K562 (cell line): Measurements from ENCODE around the gene HOTAIR. TPM values are rescaled to one million over a fixed set of nuclear protein-coding genes. Genes with fewer than 3 reads are reported as not detected.
A peak's percentile ranks its signal among the peaks of the same experiment; 100 is the strongest.

Experiments
- ATAC-seq: fragments of 200-7000 bp; cut with Tn5 transposase; 3 replicates; pipeline ENCODE4 v1.9.1; 2020; ENCODE audit warnings: moderate library complexity
- BruUV-seq: library from RNA; stranded (reverse); fragments of 400-500 nt; replicated peaks from 2 replicates; lab custom pipeline; 2021; lab: Mats Ljungman, UMichigan
- CTCF ChIA-PET: fragments of 300-600 bp; formaldehyde crosslinking; extraction: SDS; loops from one replicate; lab custom pipeline; 2021; ENCODE audit warnings: low intra/inter-chr PET ratio; lab: Yijun Ruan, JAX
- POLR2A ChIA-PET: fragments of 300-600, 350-650 bp; sonication (Branson Sonifier 250); formaldehyde crosslinking; extraction: SDS; loops from one replicate; lab custom pipeline; 2021; ENCODE audit warnings: antibody characterized with exemption, inconsistent platforms; lab: Yijun Ruan, JAX
- DNase-seq, 4 experiments: peaks; one replicate each; pipeline versions ENCODE4 v3.0.0 to v3.0.0-alpha.2; 2011 to 2018; ENCODE audit warnings: low spot score in 3 of 4, mixed read lengths in 3 of 4; ENCODE audit errors: extremely low read depth in 1 of 4
- FAIRE-seq: peaks from 2 replicates; lab custom pipeline; 2011; peaks lifted over from hg19 to GRCh38; lab: Jason Lieb, UNC
- H2AFZ ChIP-seq: 2 replicates; pipeline ENCODE4 v1.6.0; 2011; ENCODE audit warnings: low read depth, low read length, control low read depth, inconsistent platforms
- H3K27ac ChIP-seq: fragments of 200-600 bp; 3 replicates; pipeline ENCODE4 v1.8.0; 2011; ENCODE audit warnings: low read depth, mild to moderate bottlenecking, control low read depth, inconsistent platforms, low read length, moderate library complexity, mixed read lengths; ENCODE audit errors: extremely low read depth
- H3K27me3 ChIP-seq, 2 experiments: fragments of 300-600 bp in 1 of 2; 2 replicates in 1 of 2; 3 replicates in 1 of 2; pipeline versions ENCODE4 v1.6.0 to v1.8.0; 2011; ENCODE audit warnings: inconsistent platforms in 2 of 2, low read length in 2 of 2, mild to moderate bottlenecking in 1 of 2, mixed read lengths in 1 of 2, moderate library complexity in 1 of 2; ENCODE audit not compliant: control insufficient read depth in 2 of 2, insufficient read depth in 2 of 2
- H3K36me3 ChIP-seq: fragments of 300-600 bp; 3 replicates; pipeline ENCODE4 v1.8.0; 2011; ENCODE audit warnings: mild to moderate bottlenecking, low read length, inconsistent platforms; ENCODE audit not compliant: control insufficient read depth, insufficient read depth
- H3K4me1 ChIP-seq, 2 experiments: fragments of 200-600 bp in 1 of 2; replicated peaks in 1 of 2; 2 replicates in 1 of 2; 3 replicates in 1 of 2; pipeline versions ENCODE4 v1.5.1 to v1.8.0; 2011; ENCODE audit warnings: inconsistent platforms in 2 of 2, low read length in 2 of 2, mild to moderate bottlenecking in 1 of 2, mixed read lengths in 1 of 2, moderate library complexity in 1 of 2; ENCODE audit not compliant: control insufficient read depth in 2 of 2, insufficient read depth in 2 of 2
- H3K4me2 ChIP-seq: 2 replicates; pipeline ENCODE4 v1.6.1; 2011; ENCODE audit warnings: low read length, control low read depth, inconsistent platforms, mixed read lengths; ENCODE audit not compliant: insufficient read depth
- H3K4me3 ChIP-seq: fragments of 200-600 bp; sonication (generic), shearing (Covaris generic); 2 replicates; pipeline ENCODE4 v1.5.1; 2016; ENCODE audit warnings: control low read depth, inconsistent platforms
- H3K79me2 ChIP-seq: fragments of 200-600 bp; 3 replicates; pipeline ENCODE4 v1.8.0; 2011; ENCODE audit warnings: low read length, inconsistent platforms; ENCODE audit not compliant: control insufficient read depth, insufficient read depth
- H3K9ac ChIP-seq, 2 experiments: 2 replicates each; pipeline versions ENCODE4 v1.6.0 to v1.6.1; 2011; ENCODE audit warnings: low read depth in 2 of 2, low read length in 2 of 2, control low read depth in 1 of 2, inconsistent platforms in 1 of 2, mild to moderate bottlenecking in 1 of 2, mixed read lengths in 1 of 2; ENCODE audit not compliant: insufficient read depth in 1 of 2
- H3K9me1 ChIP-seq: one replicate; pipeline ENCODE4 v1.6.0; 2011; ENCODE audit warnings: inconsistent platforms, mild to moderate bottlenecking, low read length, moderate library complexity; ENCODE audit not compliant: control insufficient read depth, insufficient read depth
- H3K9me3 ChIP-seq: replicated peaks from 2 replicates; pipeline ENCODE4 v1.5.1; 2011; ENCODE audit warnings: low read depth, low read length, inconsistent platforms; ENCODE audit not compliant: control insufficient read depth, insufficient read depth
- H4K20me1 ChIP-seq: replicated peaks from 2 replicates; pipeline ENCODE4 v1.6.1; 2011; ENCODE audit warnings: low read length, inconsistent platforms, mixed read lengths; ENCODE audit not compliant: control insufficient read depth, insufficient read depth
- CEBPG ChIP-seq, 3 experiments: fragments of 200-800 bp in 1 of 3; sonication (Bioruptor generic) in 1 of 3; sonication (generic) in 1 of 3; formaldehyde crosslinking in 1 of 3; IDR thresholded peaks in 2 of 3; conservative IDR thresholded peaks in 1 of 3; 2 replicates each; pipeline versions ENCODE4 v1.6.1 to v1.8.0; 2016 to 2022; ENCODE audit warnings: missing compliant biosample characterization in 2 of 3, missing genetic modification characterization in 2 of 3, mild to moderate bottlenecking in 1 of 3, missing genetic modification reagents in 1 of 3
- CHD2 ChIP-seq: IDR thresholded peaks from 2 replicates; pipeline ENCODE4 v1.6.1; 2011; ENCODE audit warnings: low read depth, low read length
- ETV6 ChIP-seq, 3 experiments: fragments of 150-350 bp in 1 of 3; sonication (generic) in 1 of 3; formaldehyde crosslinking in 1 of 3; IDR thresholded peaks; 2 replicates each; pipeline versions ENCODE4 v1.6.1 to v1.8.0; 2014 to 2022; ENCODE audit warnings: borderline replicate concordance in 2 of 3, low read depth in 2 of 3, antibody characterized with exemption in 1 of 3, low read length in 1 of 3, mild to moderate bottlenecking in 1 of 3, missing genetic modification reagents in 1 of 3
- GABPA ChIP-seq: fragments of 200-800 bp; sonication (Bioruptor generic); conservative IDR thresholded peaks from 2 replicates; pipeline ENCODE4 v1.6.1; 2016; ENCODE audit warnings: low read depth, missing genetic modification characterization, missing compliant biosample characterization
- HNRNPL ChIP-seq: fragments of 200-400 bp; formaldehyde crosslinking; IDR thresholded peaks from 2 replicates; pipeline ENCODE4 v1.6.1; 2017; ENCODE audit warnings: low read depth, mild to moderate bottlenecking, low read length
- KDM5B ChIP-seq: fragments of 200-600 bp; sonication (generic); IDR thresholded peaks from 2 replicates; pipeline ENCODE4 v1.6.1; 2012; ENCODE audit warnings: low read depth, mild to moderate bottlenecking, moderate library complexity, low read length, control low read depth, inconsistent platforms; ENCODE audit not compliant: insufficient replicate concordance
- L3MBTL2 ChIP-seq: fragments of 450-650 bp; IDR thresholded peaks from 2 replicates; pipeline ENCODE4 v1.6.1; 2016; ENCODE audit warnings: mild to moderate bottlenecking, moderate library complexity
- LEF1 ChIP-seq: fragments of 450-650 bp; IDR thresholded peaks from 2 replicates; pipeline ENCODE4 v1.6.1; 2016; ENCODE audit warnings: mild to moderate bottlenecking
- PHF20 ChIP-seq: fragments of 450-650 bp; IDR thresholded peaks from 2 replicates; pipeline ENCODE4 v1.6.1; 2018; ENCODE audit not compliant: partially characterized antibody
- SUPT5H ChIP-seq: fragments of 450-650 bp; IDR thresholded peaks from 2 replicates; pipeline ENCODE4 v1.6.1; 2016
- TEAD4 ChIP-seq, 2 experiments: sonication (generic) in 1 of 2; formaldehyde crosslinking in 1 of 2; IDR thresholded peaks; 2 replicates each; pipeline versions ENCODE4 v1.6.1 to v1.8.0; 2012 to 2022; ENCODE audit warnings: borderline replicate concordance in 1 of 2, inconsistent platforms in 1 of 2, low read length in 1 of 2, mild to moderate bottlenecking in 1 of 2, missing genetic modification reagents in 1 of 2
- ZNF586 ChIP-seq: fragments of 450-650 bp; formaldehyde crosslinking; conservative IDR thresholded peaks from 2 replicates; pipeline ENCODE4 v1.4.0; 2020; ENCODE audit warnings: mild to moderate bottlenecking, moderate library complexity
- WGBS: fragments of 100-300 bp; shearing (Covaris generic); methylation state at CpG from one replicate; pipeline ENCODE4 v1.1.6; 2016; ENCODE audit warnings: low coverage, mixed read lengths; ENCODE audit not compliant: insufficient coverage; ENCODE audit errors: missing lambda C conversion rate; 5-methylcytosine and 5-hydroxymethylcytosine counted together
- in situ Hi-C: fragments of 300-500 bp; cut with MboI; formaldehyde crosslinking; loops from 4 replicates; pipeline ENCODE4 v1.15.0; 2018; ENCODE audit warnings: inconsistent platforms, mixed read lengths
- intact Hi-C: fragments of 100-400 bp; cut with micrococcal nuclease; formaldehyde crosslinking; loops from 2 replicates; pipeline ENCODE4 v1.14.2; 2022
- polyA plus RNA-seq, 8 experiments: library from polyadenylated mRNA; depleted of rRNA in 4 of 8; stranded (reverse) in 5 of 8; unstranded in 3 of 8; fragments of >200 nt; fragmentation: Nextera tagmentation in 2 of 8; fragmentation: Illumina TruSeq in 1 of 8; extraction: Ambion mirVana in 2 of 8; extraction: Trizol in 1 of 8; gene quantifications; 2 replicates each; pipeline versions ENCODE4 v1.2.1 to v1.2.3, GENCODE V29; 2011 to 2014; ENCODE audit warnings: inconsistent platforms in 1 of 8, missing spikeins in 1 of 8
- total RNA-seq, 7 experiments: library from RNA; depleted of rRNA in 6 of 7; stranded (reverse); fragments of >200 nt in 6 of 7; fragmentation: Illumina TruSeq in 2 of 7; extraction: Trizol in 2 of 7; gene quantifications; 2 replicates each; pipeline versions ENCODE4 v1.2.1 to v1.2.3, GENCODE V29; 2011 to 2021; ENCODE audit warnings: low replicate concordance in 1 of 7
- TF ChIP-seq, protein P1 (sequence below): sonication (generic); formaldehyde crosslinking; IDR thresholded peaks from 2 replicates; pipeline ENCODE4 v1.9.0; 2022; ENCODE audit warnings: mild to moderate bottlenecking, missing genetic modification reagents
- TF ChIP-seq, protein P2 (sequence below), 2 experiments: fragments of 450-650 bp; IDR thresholded peaks; 2 replicates each; pipeline ENCODE4 v1.6.1; 2018; ENCODE audit warnings: mild to moderate bottlenecking in 2 of 2, low read depth in 1 of 2; ENCODE audit not compliant: partially characterized antibody in 2 of 2

The HOTAIR gene
- total and polyA plus RNA-seq, 9 of the 15 experiments (the other 6 are each of a cell fraction or from before 2014, with no cell fraction given) = 0.04 TPM; not detected in 8

DNA sequence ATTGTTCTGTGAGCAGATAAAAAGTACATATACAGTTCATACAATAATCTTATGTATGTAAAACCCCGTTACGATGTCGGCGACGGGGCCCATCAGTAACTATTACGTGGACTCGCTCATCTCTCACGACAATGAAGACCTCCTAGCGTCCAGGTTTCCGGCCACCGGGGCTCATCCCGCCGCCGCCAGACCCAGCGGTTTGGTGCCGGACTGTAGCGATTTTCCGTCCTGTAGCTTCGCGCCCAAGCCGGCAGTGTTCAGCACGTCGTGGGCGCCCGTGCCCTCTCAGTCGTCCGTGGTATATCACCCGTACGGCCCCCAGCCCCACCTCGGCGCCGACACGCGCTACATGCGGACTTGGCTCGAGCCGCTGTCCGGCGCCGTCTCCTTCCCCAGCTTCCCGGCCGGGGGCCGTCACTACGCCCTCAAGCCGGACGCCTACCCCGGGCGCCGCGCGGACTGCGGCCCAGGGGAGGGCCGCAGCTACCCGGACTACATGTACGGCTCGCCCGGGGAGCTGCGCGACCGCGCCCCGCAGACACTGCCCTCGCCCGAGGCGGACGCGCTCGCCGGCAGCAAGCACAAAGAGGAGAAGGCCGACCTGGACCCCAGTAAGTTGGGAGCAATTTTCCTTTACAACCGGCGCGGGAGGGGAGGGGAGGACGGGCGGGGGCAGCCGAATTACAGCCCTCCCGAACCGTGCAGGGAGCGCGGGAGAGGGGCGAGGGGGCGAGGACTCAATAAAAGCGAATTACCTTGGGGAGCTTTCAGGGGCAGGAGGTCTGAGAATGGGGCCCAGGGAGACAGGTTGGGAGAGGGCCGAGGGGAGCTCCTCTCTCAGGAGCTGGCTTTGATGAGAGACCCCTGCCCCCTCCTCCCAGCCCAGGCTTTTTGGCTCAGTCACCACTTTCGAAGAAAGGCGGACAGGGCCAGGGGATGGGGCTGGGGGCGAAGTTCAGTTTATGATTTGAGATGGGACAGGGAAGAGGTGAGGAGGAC, 25.7 kb upstream of the HOTAIR start, which contains the start of gene HOXC9:
HOXC9 (plus strand) TSS at position 46 of the 999 bp plus-strand sequence; CDS start at position 74, 28 bp downstream.
- Histone ChIP-seq H2AFZ (peak within 1 kb of the TSS; percentile 97), H4K20me1 (no peaks in the 10 kb centered on the region), H3K27me3 (no peaks in the 10 kb centered on the region), H3K9ac (peak within 1 kb of the TSS; percentile 94 to 99), H3K9me3 (no peaks in the 10 kb centered on the region), H3K36me3 (no peaks in the 10 kb centered on the region), H3K79me2 (peaks cover 39% of the 10 kb centered on the region), H3K4me1 (peaks cover 38 to 76% of the 10 kb centered on the region in 2 experiments), H3K4me3 (peak within 1 kb of the TSS; percentile 71), H3K9me1 (no peaks in the 10 kb centered on the region), H3K27ac (peak within 1 kb of the TSS; percentile 94), H3K4me2 (peak within 1 kb of the TSS; percentile 95)
- POLR2A ChIA-PET = interaction anchor here (0.6 to 5.6 kb wide), 18 partner anchors 9 to 288 kb away, joined by 3 to 43 read pairs (median 4); partner anchors contain the start of gene CBX5
- intact Hi-C loops = no loop called here
- in situ Hi-C loops = no loop called here
- ATAC-seq (peak; percentile 51), FAIRE-seq (no peak), DNase-seq (peak; percentile 57 to 69 (median 63))
- WGBS = 4% methylated on average over 56 of the region's 87 CpGs
- BruUV-seq = TSS peak; percentile 35
- CTCF ChIA-PET = no interaction called here
- TF ChIP-seq, protein P1, sequence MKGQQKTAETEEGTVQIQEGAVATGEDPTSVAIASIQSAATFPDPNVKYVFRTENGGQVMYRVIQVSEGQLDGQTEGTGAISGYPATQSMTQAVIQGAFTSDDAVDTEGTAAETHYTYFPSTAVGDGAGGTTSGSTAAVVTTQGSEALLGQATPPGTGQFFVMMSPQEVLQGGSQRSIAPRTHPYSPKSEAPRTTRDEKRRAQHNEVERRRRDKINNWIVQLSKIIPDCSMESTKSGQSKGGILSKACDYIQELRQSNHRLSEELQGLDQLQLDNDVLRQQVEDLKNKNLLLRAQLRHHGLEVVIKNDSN (CRISPR knock-in tag) = peak; percentile 51; the same call in 1 of the 2 replicates
- TF ChIP-seq GABPA (tag) (peak; percentile 31; the same call in 1 of the 2 replicates), ZNF586 (CRISPR knock-in tag) (no peak), HNRNPL (peak; percentile 36; the same call in 1 of the 2 replicates), LEF1 (no peak), CEBPG (CRISPR knock-in tag; IDR thresholded peaks at IDR 0.05) (peak; percentile 20; the same call in 1 of the 2 replicates), CEBPG (tag; conservative IDR thresholded peaks at IDR 0.05 in 1 of 2, IDR thresholded peaks at IDR 0.05 in 1 of 2) (no peak), ETV6 (IDR thresholded peaks at IDR 0.05; ENCODE audit: borderline replicate concordance in 1 of 2, low read depth in 2 of 2, low read length in 1 of 2) (no peak), ETV6 (CRISPR knock-in tag; IDR thresholded peaks at IDR 0.05; ENCODE audit: borderline replicate concordance) (peak; percentile 88; the same call in 1 of the 2 replicates), CHD2 (no peak), KDM5B (peak; percentile 73), L3MBTL2 (peak; percentile 87), TEAD4 (IDR thresholded peaks at IDR 0.05; ENCODE audit: low read length) (no peak), TEAD4 (CRISPR knock-in tag; IDR thresholded peaks at IDR 0.05; ENCODE audit: borderline replicate concordance) (peak; percentile 83), PHF20 (peak; percentile 59), SUPT5H (0 out of 2 replicates have a peak, but pooled peaks have one; percentile 59)
- TF ChIP-seq, protein P2, sequence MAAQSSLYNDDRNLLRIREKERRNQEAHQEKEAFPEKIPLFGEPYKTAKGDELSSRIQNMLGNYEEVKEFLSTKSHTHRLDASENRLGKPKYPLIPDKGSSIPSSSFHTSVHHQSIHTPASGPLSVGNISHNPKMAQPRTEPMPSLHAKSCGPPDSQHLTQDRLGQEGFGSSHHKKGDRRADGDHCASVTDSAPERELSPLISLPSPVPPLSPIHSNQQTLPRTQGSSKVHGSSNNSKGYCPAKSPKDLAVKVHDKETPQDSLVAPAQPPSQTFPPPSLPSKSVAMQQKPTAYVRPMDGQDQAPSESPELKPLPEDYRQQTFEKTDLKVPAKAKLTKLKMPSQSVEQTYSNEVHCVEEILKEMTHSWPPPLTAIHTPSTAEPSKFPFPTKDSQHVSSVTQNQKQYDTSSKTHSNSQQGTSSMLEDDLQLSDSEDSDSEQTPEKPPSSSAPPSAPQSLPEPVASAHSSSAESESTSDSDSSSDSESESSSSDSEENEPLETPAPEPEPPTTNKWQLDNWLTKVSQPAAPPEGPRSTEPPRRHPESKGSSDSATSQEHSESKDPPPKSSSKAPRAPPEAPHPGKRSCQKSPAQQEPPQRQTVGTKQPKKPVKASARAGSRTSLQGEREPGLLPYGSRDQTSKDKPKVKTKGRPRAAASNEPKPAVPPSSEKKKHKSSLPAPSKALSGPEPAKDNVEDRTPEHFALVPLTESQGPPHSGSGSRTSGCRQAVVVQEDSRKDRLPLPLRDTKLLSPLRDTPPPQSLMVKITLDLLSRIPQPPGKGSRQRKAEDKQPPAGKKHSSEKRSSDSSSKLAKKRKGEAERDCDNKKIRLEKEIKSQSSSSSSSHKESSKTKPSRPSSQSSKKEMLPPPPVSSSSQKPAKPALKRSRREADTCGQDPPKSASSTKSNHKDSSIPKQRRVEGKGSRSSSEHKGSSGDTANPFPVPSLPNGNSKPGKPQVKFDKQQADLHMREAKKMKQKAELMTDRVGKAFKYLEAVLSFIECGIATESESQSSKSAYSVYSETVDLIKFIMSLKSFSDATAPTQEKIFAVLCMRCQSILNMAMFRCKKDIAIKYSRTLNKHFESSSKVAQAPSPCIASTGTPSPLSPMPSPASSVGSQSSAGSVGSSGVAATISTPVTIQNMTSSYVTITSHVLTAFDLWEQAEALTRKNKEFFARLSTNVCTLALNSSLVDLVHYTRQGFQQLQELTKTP (IDR thresholded peaks at IDR 0.05; ENCODE audit: low read depth in 1 of 2, partially characterized antibody in 2 of 2) = no peak
